Measurements from ENCODE around the gene CNST.
"Not testable (repeated sequence)": the region's sequence is repeated elsewhere in the genome, so short reads cannot be mapped to it uniquely, and the experiment has no call there.

The CNST gene

GRCh38 chr1:246674049-246674448, 107.8 kb downstream of the CNST start:
- no peak for DNase-seq (ENCODE audit: low read depth, low spot score)

GRCh38 chr1:246677842-246678241, 111.6 kb downstream of the CNST start:
- no peak for DNase-seq (ENCODE audit: low read depth, low spot score)

- DNase-seq (ENCODE audit: low read depth, low spot score): no peak
Observed at GRCh38 chr1:246678816-246679793, 112.8 kb downstream of the CNST start.

GRCh38 chr1:246679794-246680177, 113.5 kb downstream of the CNST start:
- DNase-seq (ENCODE audit: low read depth, low spot score): no peak

GRCh38 chr1:246680190-246680589, 113.9 kb downstream of the CNST start:
- DNase-seq (ENCODE audit: low read depth, low spot score): no peak

GRCh38 chr1:246680696-246681130, 114.5 kb downstream of the CNST start:
- DNase-seq (ENCODE audit: low read depth, low spot score): no peak

- DNase-seq (ENCODE audit: low read depth, low spot score): no peak
Observed at GRCh38 chr1:246681900-246682895, 115.9 kb downstream of the CNST start.

- DNase-seq (ENCODE audit: low read depth, low spot score): no peak
Observed at GRCh38 chr1:246683521-246683920, 117.3 kb downstream of the CNST start.

- no peak for DNase-seq (ENCODE audit: low read depth, low spot score)
Observed at GRCh38 chr1:246687002-246687401, 120.7 kb downstream of the CNST start.

- peak; percentile 79 for DNase-seq (ENCODE audit: low read depth, low spot score)
Observed at GRCh38 chr1:246689409-246690008, 123.3 kb downstream of the CNST start.

- DNase-seq (ENCODE audit: low read depth, low spot score): no peak
Observed at GRCh38 chr1:246690100-246690499, 123.8 kb downstream of the CNST start.

GRCh38 chr1:246691622-246692495, 125.6 kb downstream of the CNST start:
- peak; percentile 17 for DNase-seq (ENCODE audit: low read depth, low spot score)

GRCh38 chr1:246694213-246694895, 128.1 kb downstream of the CNST start:
- DNase-seq (ENCODE audit: low read depth, low spot score): not testable (repeated sequence)

- no peak for DNase-seq (ENCODE audit: low read depth, low spot score)
Observed at GRCh38 chr1:246695136-246695535, 128.9 kb downstream of the CNST start.

- DNase-seq (ENCODE audit: low read depth, low spot score): no peak
Observed at GRCh38 chr1:246695666-246696065, 129.4 kb downstream of the CNST start.

- DNase-seq (ENCODE audit: low read depth, low spot score): no peak
Observed at GRCh38 chr1:246698466-246699094, 132.3 kb downstream of the CNST start.

- DNase-seq (ENCODE audit: low read depth, low spot score): peak; percentile 93
Observed at GRCh38 chr1:246699095-246699735, 133.0 kb downstream of the CNST start.

- peak; percentile 47 for DNase-seq (ENCODE audit: low read depth, low spot score)
Observed at GRCh38 chr1:246703581-246703980, 137.3 kb downstream of the CNST start.

- peak; percentile 70 for DNase-seq (ENCODE audit: low read depth, low spot score)
Observed at GRCh38 chr1:246705368-246705767, 139.1 kb downstream of the CNST start.
